SIG-M5 treated with dmso at 0.1 percent for 504 hours (cell line): ENCODE measurements around the gene SPANXN1.
"Not testable (repeated sequence)": the region's sequence is repeated elsewhere in the genome, so short reads cannot be mapped to it uniquely, and the experiment has no call there.

Experiments used
- DNase-seq: peaks from one replicate; lab custom pipeline; 2025; ENCODE audit not compliant: unreplicated experiment; lab: John Stamatoyannopoulos, UW

SPANXN1 gene

GRCh38 chrX:145247203-145247602 is at the start of gene SPANXN1:
Gene SPANXN1, plus strand, starts transcription at chrX:145247503. Its CDS starts 84 bp downstream, at chrX:145247587.
- not testable (repeated sequence) for DNase-seq

DNA sequence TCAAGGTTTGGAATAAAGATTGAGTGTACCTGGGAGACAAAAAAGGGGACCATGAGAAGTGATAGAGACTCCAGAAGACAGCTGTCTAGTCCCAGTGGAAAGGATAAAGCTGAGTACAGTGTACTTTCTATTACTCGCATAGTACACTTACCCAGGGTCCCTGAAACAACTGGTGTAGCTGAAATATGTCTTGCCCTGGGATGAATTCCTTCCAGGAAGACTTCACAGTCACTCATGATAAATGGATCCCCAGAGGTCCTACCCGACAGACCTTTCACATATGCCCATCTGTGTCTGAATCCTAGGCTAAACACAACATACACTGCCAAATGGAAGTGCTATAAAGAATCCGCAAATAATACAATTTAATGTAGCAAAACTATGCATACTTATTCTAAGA is 48.2 kb upstream of the SPANXN1 start:
- no peak for DNase-seq

GRCh38 chrX:145213504-145213903 is 33.8 kb upstream of the SPANXN1 start:
- peak; percentile 3 for DNase-seq

GRCh38 chrX:145292218-145292617 is 44.9 kb downstream of the SPANXN1 start:
- DNase-seq, result no peak
